Activated T-helper 1 cell treated with anti-CD3 and anti-CD28 coated beads, Interleukin-12 subunit alpha, Interleukin-12 subunit beta, Interleukin-2, Interleukin-4 antibody, amounts not matched to agents 30 ng/mL and 10 ng/mL and 1 ng/mL, durations not matched to agents 14 hours and 24 hours and 36 hours (primary cell): ENCODE data around the gene JPT1. TPM values are rescaled to one million over a fixed set of nuclear protein-coding genes. Genes with fewer than 3 reads are reported as not detected.
"Not testable (repeated sequence)": the region's sequence is repeated elsewhere in the genome, so short reads cannot be mapped to it uniquely, and the experiment has no call there.

Experiments
- DNase-seq: peaks from one replicate; pipeline ENCODE4 v3.0.0; 2021; ENCODE audit warnings: low spot score
- H3K27ac Mint-ChIP-seq: one replicate; pipeline ENCODE4 v1.8.0; 2021; ENCODE audit warnings: mild to moderate bottlenecking, mixed read lengths
- H3K27me3 Mint-ChIP-seq: one replicate; pipeline ENCODE4 v1.8.0; 2022; ENCODE audit warnings: mild to moderate bottlenecking, moderate library complexity, mixed read lengths; ENCODE audit not compliant: insufficient read depth
- H3K36me3 Mint-ChIP-seq: one replicate; pipeline ENCODE4 v1.8.0; 2021; ENCODE audit warnings: low read depth, mixed read lengths
- H3K4me1 Mint-ChIP-seq: one replicate; pipeline ENCODE4 v1.8.0; 2021; ENCODE audit warnings: low read depth, mixed read lengths
- H3K4me3 Mint-ChIP-seq: one replicate; pipeline ENCODE4 v1.8.0; 2021; ENCODE audit warnings: mild to moderate bottlenecking, moderate library complexity, mixed read lengths
- H3K9me3 Mint-ChIP-seq: one replicate; pipeline ENCODE4 v1.8.0; 2021; ENCODE audit warnings: mixed read lengths
- intact Hi-C: fragments of 100-400 bp; cut with micrococcal nuclease; formaldehyde crosslinking; loops from one replicate; pipeline ENCODE4 v1.15.1; 2024
- total RNA-seq: library from RNA; stranded (reverse); gene quantifications from 2 replicates; pipeline ENCODE4 v1.2.3, GENCODE V29; 2022

The JPT1 gene
- total RNA-seq, 1 donor from 2014 or later, result 299 TPM

- Mint-ChIP-seq H3K9me3 (no peaks in the 10 kb centered on the region), H3K4me3 (peak overlapping the region; percentile 97), H3K27ac (peak overlapping the region; percentile 93), H3K27me3 (no peaks in the 10 kb centered on the region), H3K4me1 (peaks cover 47% of the 10 kb centered on the region), H3K36me3 (peaks cover 24% of the 10 kb centered on the region)
- intact Hi-C loops, result loop anchor here (5.0 kb wide), 1 partner anchor 105 kb away; the partner anchor contains the start of genes ATP5PD and KCTD2
- DNase-seq, result no peak
Measured at GRCh38 chr17:75152523-75152921, 1.8 kb downstream of the JPT1 start.

GRCh38 chr17:75151930-75152329, 2.4 kb downstream of the JPT1 start:
- intact Hi-C loops, result loop anchor here (5.0 kb wide), 1 partner anchor 105 kb away; the partner anchor contains the start of genes ATP5PD and KCTD2
- Mint-ChIP-seq H3K27ac (no peak overlapping the region), H3K36me3 (peaks cover 30% of the 10 kb centered on the region), H3K9me3 (no peaks in the 10 kb centered on the region), H3K4me1 (peaks cover 50% of the 10 kb centered on the region), H3K4me3 (peak overlapping the region; percentile 97), H3K27me3 (no peaks in the 10 kb centered on the region)
- no peak for DNase-seq

DNA sequence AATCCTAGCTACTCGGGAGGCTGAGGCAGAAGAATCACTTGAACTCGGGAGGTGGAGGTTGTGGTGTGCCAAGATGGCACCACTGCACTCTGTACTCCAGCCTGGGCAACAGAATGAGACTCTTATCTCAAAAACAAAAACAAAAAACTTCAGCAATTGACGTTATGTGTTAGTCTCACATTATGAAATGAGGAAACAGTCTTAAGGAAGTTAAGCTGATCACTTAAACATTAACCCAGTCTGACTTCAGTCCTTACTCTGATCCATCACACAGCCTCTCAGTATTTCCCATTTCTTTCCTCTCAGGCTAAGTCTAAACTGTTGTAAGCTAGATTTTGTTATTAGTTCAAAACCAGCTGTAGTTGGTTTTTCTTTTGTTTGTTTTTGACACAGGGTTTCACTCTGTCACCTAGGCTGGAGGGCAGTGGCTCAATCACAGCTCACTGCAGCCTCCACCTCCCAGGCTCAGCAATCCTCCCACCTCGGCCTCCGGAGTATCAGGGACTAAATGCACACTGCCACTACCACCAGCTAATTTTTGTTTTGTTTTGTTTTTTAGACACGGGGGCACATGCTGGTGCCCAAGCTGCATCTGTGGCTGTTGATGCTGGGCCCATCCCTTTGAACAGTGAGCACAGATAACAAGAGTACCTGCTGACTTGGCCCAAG, 6.3 kb downstream of the JPT1 start:
- Mint-ChIP-seq H3K36me3 (peaks cover 48% of the 10 kb centered on the region), H3K27me3 (no peaks in the 10 kb centered on the region), H3K9me3 (no peaks in the 10 kb centered on the region), H3K4me1 (peaks cover 37% of the 10 kb centered on the region), H3K27ac (no peak overlapping the region), H3K4me3 (no peak overlapping the region)
- intact Hi-C loops, result no loop called here
- DNase-seq, result no peak

DNA sequence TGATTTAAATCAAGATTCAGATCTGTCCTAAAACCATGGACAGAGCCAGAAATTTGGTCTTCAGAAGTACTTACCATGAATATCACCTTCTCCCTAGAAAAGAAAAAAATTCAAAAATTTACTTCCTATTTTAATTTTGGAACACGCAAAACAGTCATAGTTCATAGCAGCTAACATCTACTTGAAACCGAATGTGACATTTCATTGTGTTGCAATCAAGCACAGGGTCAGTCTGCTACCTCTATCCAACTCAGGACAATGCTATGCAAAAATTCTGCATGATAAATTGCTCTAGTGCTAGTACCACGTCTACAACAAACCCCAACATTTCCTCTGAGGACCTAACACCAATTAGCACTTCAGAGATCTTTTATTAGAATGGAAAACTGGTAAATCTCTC, 7.7 kb downstream of the JPT1 start:
- no peaks in the 10 kb centered on the region for H3K27me3 Mint-ChIP-seq
- no peak for DNase-seq
- H3K4me1 Mint-ChIP-seq, result peaks cover 27% of the 10 kb centered on the region
- no peak overlapping the region for H3K4me3 Mint-ChIP-seq
- H3K27ac Mint-ChIP-seq, result peak overlapping the region; percentile 18
- H3K36me3 Mint-ChIP-seq, result peaks cover 40% of the 10 kb centered on the region
- H3K9me3 Mint-ChIP-seq, result no peaks in the 10 kb centered on the region
- intact Hi-C loops, result no loop called here

DNA sequence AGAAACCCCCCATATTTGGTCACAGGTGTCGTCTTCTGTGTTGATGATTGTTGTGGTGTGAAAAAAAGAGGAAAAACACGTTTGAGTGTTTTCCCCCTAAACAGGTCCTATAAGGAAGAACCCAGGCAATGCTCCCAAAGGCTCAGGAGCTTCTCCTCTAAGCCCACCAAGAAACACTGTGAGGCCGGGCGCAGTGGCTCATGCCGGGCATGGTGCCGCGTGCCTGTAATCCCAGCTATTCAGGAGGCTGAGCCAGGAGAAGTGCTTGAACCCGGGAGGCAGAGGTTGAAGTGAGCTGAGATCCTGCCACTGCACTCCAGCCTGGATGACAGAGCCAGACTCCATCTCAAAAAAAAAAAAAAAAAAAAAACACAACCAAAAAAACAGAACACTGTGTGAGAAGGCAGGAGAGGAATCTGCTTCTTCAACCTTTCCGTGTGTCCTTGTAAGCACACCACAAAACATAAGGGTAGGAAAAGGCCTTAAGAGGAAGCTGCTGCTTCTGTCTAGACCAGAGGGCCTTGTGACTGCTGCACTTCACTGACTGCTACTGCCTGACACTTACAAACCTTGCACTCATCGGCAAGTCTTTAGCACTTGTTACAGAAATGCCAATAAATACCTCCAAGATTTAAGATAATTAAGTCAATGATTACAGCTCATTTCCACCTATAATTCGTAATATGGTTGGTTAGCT, 9.3 kb downstream of the JPT1 start:
- DNase-seq, result no peak
- Mint-ChIP-seq H3K9me3 (no peaks in the 10 kb centered on the region), H3K27me3 (no peaks in the 10 kb centered on the region), H3K27ac (no peak overlapping the region), H3K4me3 (no peak overlapping the region), H3K36me3 (peaks cover 47% of the 10 kb centered on the region), H3K4me1 (peaks cover 39% of the 10 kb centered on the region)
- intact Hi-C loops, result no loop called here

GRCh38 chr17:75142236-75142971, 11.9 kb downstream of the JPT1 start:
- peaks cover 21% of the 10 kb centered on the region for H3K4me1 Mint-ChIP-seq
- H3K4me3 Mint-ChIP-seq, result no peak overlapping the region
- H3K27ac Mint-ChIP-seq, result no peak overlapping the region
- no peak for DNase-seq
- no peaks in the 10 kb centered on the region for H3K9me3 Mint-ChIP-seq
- intact Hi-C loops, result no loop called here
- H3K36me3 Mint-ChIP-seq, result peaks cover 34% of the 10 kb centered on the region
- H3K27me3 Mint-ChIP-seq, result no peaks in the 10 kb centered on the region

GRCh38 chr17:75138519-75138918, 15.8 kb downstream of the JPT1 start:
- H3K27ac Mint-ChIP-seq, result no peak overlapping the region

GRCh38 chr17:75137762-75138161, 16.6 kb downstream of the JPT1 start:
- H3K36me3 Mint-ChIP-seq, result peaks cover 27% of the 10 kb centered on the region
- H3K4me3 Mint-ChIP-seq, H3K9me3 Mint-ChIP-seq, H3K27ac Mint-ChIP-seq, intact Hi-C loops, DNase-seq, H3K27me3 Mint-ChIP-seq: not testable (repeated sequence)
- peaks cover 16% of the 10 kb centered on the region for H3K4me1 Mint-ChIP-seq

More at GRCh38 chr17:75138519-75138918, 15.8 kb downstream of the JPT1 start:
- Mint-ChIP-seq H3K9me3 (no peaks in the 10 kb centered on the region), H3K4me1 (peaks cover 16% of the 10 kb centered on the region), H3K36me3 (peaks cover 27% of the 10 kb centered on the region), H3K4me3 (no peak overlapping the region), H3K27me3 (no peaks in the 10 kb centered on the region)
- DNase-seq, result no peak
- intact Hi-C loops, result no loop called here

DNA sequence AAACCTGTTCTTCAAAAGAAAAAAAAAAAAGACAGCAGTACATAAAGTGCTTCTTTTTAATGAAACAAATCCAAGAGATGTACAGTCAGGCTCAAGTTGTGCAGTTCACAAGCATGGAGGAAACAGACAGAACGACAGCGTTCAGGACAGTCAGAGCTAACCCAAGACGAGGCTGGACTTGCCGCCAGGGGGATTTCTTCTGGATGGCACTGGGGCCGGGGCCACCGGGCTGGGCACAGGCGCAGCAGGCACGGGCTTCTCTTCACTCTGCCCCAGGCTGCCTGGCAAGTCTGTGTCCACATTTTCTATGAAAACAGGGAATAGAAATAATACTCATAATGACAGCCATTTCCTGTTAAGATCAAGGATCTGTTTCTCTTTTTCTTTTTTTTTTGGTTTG, 18.4 kb downstream of the JPT1 start:
- Mint-ChIP-seq H3K4me1 (peaks cover 11% of the 10 kb centered on the region), H3K27me3 (no peaks in the 10 kb centered on the region), H3K9me3 (no peaks in the 10 kb centered on the region), H3K27ac (no peak overlapping the region), H3K36me3 (peaks cover 24% of the 10 kb centered on the region), H3K4me3 (no peak overlapping the region)
- no peak for DNase-seq
- intact Hi-C loops, result no loop called here

- no peak overlapping the region for H3K27ac Mint-ChIP-seq
- no peaks in the 10 kb centered on the region for H3K27me3 Mint-ChIP-seq
- H3K4me1 Mint-ChIP-seq, result peaks cover 10% of the 10 kb centered on the region
- H3K9me3 Mint-ChIP-seq, result no peaks in the 10 kb centered on the region
- H3K36me3 Mint-ChIP-seq, result peaks cover 26% of the 10 kb centered on the region
- no peak overlapping the region for H3K4me3 Mint-ChIP-seq
- DNase-seq, result no peak
- intact Hi-C loops, result no loop called here
Measured at GRCh38 chr17:75135452-75135851, 18.9 kb downstream of the JPT1 start.

DNA sequence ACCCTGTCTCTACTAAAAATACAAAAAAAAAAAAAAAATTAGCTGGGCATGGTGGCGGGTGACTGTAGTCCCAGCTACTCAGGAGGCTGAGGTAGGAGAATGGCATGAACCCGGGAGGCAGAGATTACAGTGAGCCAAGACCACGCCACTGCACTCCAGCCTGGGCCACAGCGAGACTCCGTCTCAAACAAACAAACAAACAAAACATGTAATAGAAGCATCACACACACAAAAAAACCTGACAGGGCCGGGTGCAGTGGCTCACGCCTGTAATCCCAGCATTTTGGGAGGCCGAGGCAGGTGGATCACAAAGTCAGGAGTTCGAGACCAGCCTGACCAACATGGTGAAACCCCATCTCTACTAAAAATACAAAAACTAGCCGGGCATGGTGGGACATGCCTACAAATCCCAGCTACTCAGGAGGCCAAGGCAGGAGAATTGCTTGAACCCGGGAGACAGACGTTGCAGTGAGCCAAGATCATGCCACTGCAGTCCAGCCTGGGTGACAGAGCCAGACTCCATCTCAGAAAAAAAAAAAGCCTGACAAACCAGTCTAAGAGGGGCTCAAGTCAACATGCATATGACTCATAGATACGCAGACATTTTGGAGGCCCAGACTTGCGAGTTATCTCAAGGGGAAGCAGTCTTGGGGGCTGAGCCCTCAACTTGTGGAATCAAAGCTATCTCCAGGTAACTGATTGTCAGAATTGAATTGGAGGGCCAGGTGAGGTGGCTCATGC, 20.5 kb downstream of the JPT1 start:
- Mint-ChIP-seq H3K36me3 (peaks cover 24% of the 10 kb centered on the region), H3K4me1 (peaks cover 11% of the 10 kb centered on the region)
- not testable (repeated sequence) for DNase-seq, H3K9me3 Mint-ChIP-seq, H3K27me3 Mint-ChIP-seq, H3K27ac Mint-ChIP-seq, H3K4me3 Mint-ChIP-seq
- intact Hi-C loops, result loop anchor here (5.0 kb wide), 2 partner anchors 69 to 129 kb away; partner anchors contain the start of genes GGA3 and MRPS7

DNA sequence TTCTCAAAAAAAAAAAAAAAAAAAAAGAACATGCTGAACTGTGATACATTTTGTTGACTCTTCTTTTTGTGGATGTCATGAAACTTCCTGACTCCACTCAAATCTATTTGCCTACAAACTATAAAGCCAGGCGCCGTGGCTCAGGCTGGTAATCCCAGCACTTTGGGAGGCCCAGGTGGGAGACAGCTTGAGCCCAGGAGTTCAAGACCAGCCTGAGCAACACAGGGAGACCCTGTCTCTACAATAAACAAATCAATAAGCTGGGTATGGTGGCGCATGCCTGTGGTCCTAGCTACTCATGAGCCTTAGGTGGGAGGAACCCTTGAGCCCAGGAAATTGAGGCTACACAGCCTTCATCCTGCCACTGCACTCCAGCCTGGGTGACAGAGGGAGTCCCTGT, 21.3 kb downstream of the JPT1 start:
- Mint-ChIP-seq H3K27me3 (no peaks in the 10 kb centered on the region), H3K4me1 (peaks cover 11% of the 10 kb centered on the region), H3K9me3 (no peaks in the 10 kb centered on the region), H3K36me3 (peaks cover 26% of the 10 kb centered on the region), H3K27ac (no peak overlapping the region), H3K4me3 (peak overlapping the region; percentile 15)
- DNase-seq, result no peak
- intact Hi-C loops, result loop anchor here (5.0 kb wide), 2 partner anchors 69 to 129 kb away; partner anchors contain the start of genes GGA3 and MRPS7
